Breast epithelium (tissue), 4 donors: ENCODE data around the gene HPCAL1. TPM values are rescaled to one million over a fixed set of nuclear protein-coding genes. Genes with fewer than 3 reads are reported as not detected.
A peak's percentile ranks its signal among the peaks of the same experiment; 100 is the strongest.
"Not testable (repeated sequence)": the region's sequence is repeated elsewhere in the genome, so short reads cannot be mapped to it uniquely, and the experiment has no call there.

Experiments
- DNase-seq, 2 donors: peaks; one replicate each; pipeline ENCODE4 v3.0.0-alpha.2; 2019; ENCODE audit warnings: low spot score in 2 of 2
- H3K27ac ChIP-seq, 2 donors: fragments of 200-600 bp; sonication (generic) in 1 of 2; one replicate each; pipeline ENCODE4 v1.5.1; 2016 to 2019; ENCODE audit warnings: mild to moderate bottlenecking in 1 of 2
- H3K27me3 ChIP-seq, 2 donors: fragments of 200-600 bp; sonication (generic) in 1 of 2; one replicate each; pipeline versions ENCODE4 v1.5.1 to v1.6.0; 2017 to 2019; ENCODE audit warnings: control low read depth in 1 of 2, mild to moderate bottlenecking in 1 of 2
- H3K36me3 ChIP-seq: fragments of 200-600 bp; one replicate; pipeline ENCODE4 v1.5.1; 2019
- H3K4me1 ChIP-seq, 2 donors: fragments of 200-600 bp; sonication (generic); one replicate each; pipeline ENCODE4 v1.5.1; 2016 to 2019; ENCODE audit warnings: control low read depth in 1 of 2
- H3K4me3 ChIP-seq, 3 donors: fragments of 200-600 bp; sonication (generic); 1 replicate in 2 of 3; 2 replicates in 1 of 3; pipeline ENCODE4 v1.5.1; 2016 to 2019; ENCODE audit warnings: mild to moderate bottlenecking in 3 of 3, moderate library complexity in 2 of 3
- H3K9me3 ChIP-seq, 2 donors: fragments of 200-600 bp; sonication (generic) in 1 of 2; one replicate each; pipeline ENCODE4 v1.5.1; 2016 to 2019; ENCODE audit warnings: control low read depth in 1 of 2
- CTCF ChIP-seq, 3 donors: fragments of 450-650 bp; IDR thresholded peaks; one replicate each; pipeline ENCODE4 v1.5.1; 2016 to 2017; ENCODE audit warnings: antibody characterized with exemption in 3 of 3, mild to moderate bottlenecking in 3 of 3, moderate library complexity in 3 of 3
- POLR2A ChIP-seq: fragments of 450-650 bp; IDR thresholded peaks from one replicate; pipeline ENCODE4 v1.6.1; 2016; ENCODE audit warnings: antibody characterized with exemption, mild to moderate bottlenecking, moderate library complexity
- POLR2AphosphoS5 ChIP-seq, 3 donors: sonication (generic); formaldehyde crosslinking; IDR thresholded peaks; one replicate each; pipeline ENCODE4 v1.6.1; 2017; ENCODE audit warnings: antibody characterized with exemption in 3 of 3
- intact Hi-C: fragments of 100-400 bp; cut with DNase I; formaldehyde crosslinking; loops from one replicate; pipeline ENCODE4 v1.15.1; 2023; ENCODE audit warnings: low total_unique reads
- total RNA-seq, 3 donors: library from RNA; depleted of rRNA; stranded (reverse); fragments of >200 nt; gene quantifications; one replicate each; pipeline ENCODE4 v1.1.0, GENCODE V29; 2016

The HPCAL1 gene
- total RNA-seq, 3 donors from 2014 or later: 38.6 to 41.9 (median 41.6) TPM

DNA sequence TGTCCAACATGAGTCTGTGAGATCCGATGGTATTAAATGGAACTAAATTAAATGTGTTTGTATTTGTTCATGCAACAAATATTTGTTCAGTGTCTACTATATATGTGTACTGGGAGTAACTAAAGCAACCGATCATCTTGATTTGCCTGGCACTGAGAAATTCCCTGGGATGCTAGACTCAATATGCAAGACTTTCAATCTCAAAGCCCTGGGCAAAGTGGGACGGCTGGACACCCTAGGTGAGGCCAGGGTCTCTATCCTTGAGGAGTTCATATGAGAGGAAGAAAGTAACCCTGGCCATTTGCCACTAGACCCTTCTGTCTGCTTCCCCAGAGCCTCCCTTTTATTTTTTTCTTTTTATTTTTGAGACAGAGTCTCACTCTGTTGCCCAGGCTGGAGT is 44.0 kb upstream of the HPCAL1 start:
- H3K4me3 ChIP-seq: no peak overlapping the region
- peaks cover 0 to 6% of the 10 kb centered on the region in 2 donors for H3K27me3 ChIP-seq
- no peaks in the 10 kb centered on the region for H3K4me1 ChIP-seq
- no peaks in the 10 kb centered on the region for H3K9me3 ChIP-seq
- intact Hi-C loops: no loop called here
- no peaks in the 10 kb centered on the region for H3K36me3 ChIP-seq
- no peak overlapping the region for H3K27ac ChIP-seq
- TF ChIP-seq POLR2A: no peak
- no peak for TF ChIP-seq POLR2AphosphoS5 (IDR thresholded peaks at IDR 0.05)
- no peak for TF ChIP-seq CTCF (IDR thresholded peaks at IDR 0.05)
- DNase-seq: no peak

GRCh38 chr2:10260130-10260529 is 42.6 kb upstream of the HPCAL1 start:
- H3K4me1 ChIP-seq: no peaks in the 10 kb centered on the region
- intact Hi-C loops: no loop called here
- TF ChIP-seq CTCF (IDR thresholded peaks at IDR 0.05): no peak
- no peaks in the 10 kb centered on the region for H3K27me3 ChIP-seq
- no peak overlapping the region for H3K27ac ChIP-seq
- H3K9me3 ChIP-seq: no peaks in the 10 kb centered on the region
- no peaks in the 10 kb centered on the region for H3K36me3 ChIP-seq
- no peak overlapping the region for H3K4me3 ChIP-seq
- DNase-seq: no peak

DNA sequence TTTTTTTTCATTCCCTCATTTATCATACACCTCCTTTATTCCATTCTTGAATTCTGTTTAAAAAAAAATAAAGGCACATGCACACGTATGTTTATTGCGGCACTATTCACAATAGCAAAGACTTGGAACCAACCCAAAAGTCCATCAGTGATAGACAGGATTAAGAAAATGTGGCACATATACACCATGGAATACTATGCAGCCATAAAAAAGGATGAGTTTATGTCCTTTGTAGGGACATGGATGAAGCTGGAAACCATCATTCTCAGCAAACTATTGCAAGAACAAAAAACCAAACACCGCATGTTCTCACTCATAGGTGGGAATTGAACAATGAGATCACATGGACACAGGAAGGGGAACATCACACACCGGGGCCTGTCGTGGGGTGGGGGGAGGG is 39.2 kb upstream of the HPCAL1 start:
- DNase-seq, H3K9me3 ChIP-seq, H3K4me3 ChIP-seq, intact Hi-C loops, H3K36me3 ChIP-seq, H3K27ac ChIP-seq, H3K4me1 ChIP-seq, H3K27me3 ChIP-seq: not testable (repeated sequence)

DNA sequence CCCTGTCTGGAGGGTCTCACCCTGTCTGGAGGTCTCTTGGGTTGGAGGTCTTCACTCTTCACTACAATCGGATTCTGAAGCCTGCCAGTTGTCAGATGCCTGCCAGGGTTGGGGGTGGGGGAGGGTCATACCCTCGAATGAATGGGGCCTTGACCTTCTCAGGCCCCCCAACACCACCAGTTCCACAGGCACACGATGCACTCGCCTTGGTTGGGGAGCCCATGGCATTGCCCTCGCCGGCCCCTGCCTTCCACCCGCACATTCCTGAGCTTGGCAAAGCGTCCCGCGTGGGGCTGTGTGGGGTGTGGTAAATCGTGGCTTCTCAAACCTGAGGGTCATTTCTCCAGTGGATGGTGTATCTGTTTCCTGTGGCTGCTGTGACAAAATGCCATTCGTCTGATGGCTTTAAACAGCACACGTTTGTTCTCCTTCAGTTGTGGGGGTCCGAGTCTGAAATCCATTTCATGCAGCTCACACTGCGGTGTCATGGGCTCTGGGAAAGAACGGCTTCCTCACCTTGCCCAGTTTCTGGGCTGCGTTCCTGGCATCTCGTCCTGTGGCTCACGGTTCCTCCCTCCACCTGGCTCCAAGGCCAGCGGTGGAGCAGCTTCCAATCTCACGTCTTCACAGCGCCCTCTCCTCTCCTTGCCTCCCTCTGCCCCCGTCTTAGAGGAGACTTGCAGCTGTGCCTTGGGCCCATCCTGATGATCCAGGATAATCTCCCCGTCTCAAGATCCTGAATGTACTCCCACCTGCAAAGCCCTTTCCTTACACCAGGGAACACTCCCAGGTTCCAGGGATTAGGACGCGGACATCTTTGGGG is 38.0 kb upstream of the HPCAL1 start:
- intact Hi-C loops: no loop called here
- no peaks in the 10 kb centered on the region for H3K27me3 ChIP-seq
- H3K9me3 ChIP-seq: no peaks in the 10 kb centered on the region
- H3K4me3 ChIP-seq: no peak overlapping the region
- no peak overlapping the region for H3K27ac ChIP-seq
- TF ChIP-seq POLR2AphosphoS5 (IDR thresholded peaks at IDR 0.05): no peak
- TF ChIP-seq CTCF (IDR thresholded peaks at IDR 0.05): no peak
- TF ChIP-seq POLR2A: no peak
- H3K4me1 ChIP-seq: no peaks in the 10 kb centered on the region
- no peaks in the 10 kb centered on the region for H3K36me3 ChIP-seq
- DNase-seq: peak in 1 of 2 donors; percentile 43

DNA sequence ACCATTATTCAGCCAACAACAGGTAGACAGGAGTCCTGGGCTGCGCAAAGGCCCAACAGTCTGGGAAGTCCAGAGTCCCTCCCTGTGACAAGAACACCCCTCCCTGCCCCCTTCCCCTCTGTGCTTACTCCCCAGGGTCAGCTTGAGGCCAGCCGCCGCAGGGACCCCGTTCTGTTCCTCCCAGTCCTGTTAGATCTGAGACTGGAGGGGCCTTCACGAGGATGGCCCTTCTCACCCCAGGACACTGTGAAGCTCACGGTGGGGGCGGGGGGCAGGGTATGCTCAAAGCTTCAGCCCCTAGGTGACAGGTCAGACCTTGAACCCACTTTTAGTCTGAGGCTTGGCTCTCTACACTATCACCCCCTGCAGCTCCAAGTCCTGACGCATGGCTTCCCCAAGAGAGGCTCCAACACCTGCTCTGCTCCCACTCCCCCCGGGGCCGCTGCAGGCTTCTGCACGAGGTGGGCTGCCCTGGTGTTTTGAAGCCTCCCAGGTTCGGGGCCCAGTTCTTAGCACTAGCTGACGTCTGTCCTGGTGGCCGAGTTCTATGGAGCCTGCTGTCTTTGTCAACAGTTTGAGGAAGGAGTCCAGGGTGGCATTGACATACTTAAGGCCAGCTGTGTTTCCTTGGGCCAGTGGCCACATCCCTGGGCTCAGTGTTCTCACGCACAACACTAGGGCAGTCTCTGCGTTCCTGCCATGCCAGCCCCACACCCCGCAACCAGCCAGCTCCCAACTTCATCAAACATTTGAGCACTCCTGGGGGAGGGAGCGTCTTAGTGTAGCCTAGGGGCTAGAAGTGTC is 37.2 kb upstream of the HPCAL1 start:
- Histone ChIP-seq H3K36me3 (no peaks in the 10 kb centered on the region), H3K4me1 (no peaks in the 10 kb centered on the region), H3K9me3 (no peaks in the 10 kb centered on the region), H3K27ac (no peak overlapping the region), H3K27me3 (no peaks in the 10 kb centered on the region), H3K4me3 (no peak overlapping the region)
- peak in 1 of 2 donors; percentile 46 for DNase-seq
- TF ChIP-seq POLR2A: no peak
- TF ChIP-seq POLR2AphosphoS5 (IDR thresholded peaks at IDR 0.05): no peak
- no peak for TF ChIP-seq CTCF (IDR thresholded peaks at IDR 0.05)
- intact Hi-C loops: no loop called here
